Measurements from ENCODE around the gene PIH1D1.

PIH1D1 gene

GRCh38 chr19:49415102-49415809 lies 36.4 kb downstream of the PIH1D1 start:
- no peak for DNase-seq

GRCh38 chr19:49414256-49414655 lies 37.4 kb downstream of the PIH1D1 start:
- no peak for DNase-seq

GRCh38 chr19:49413348-49413747 lies 38.3 kb downstream of the PIH1D1 start:
- DNase-seq: peak; percentile 88

- no peak for DNase-seq
Measured at GRCh38 chr19:49411681-49412326, 39.8 kb downstream of the PIH1D1 start.

GRCh38 chr19:49409441-49410029 lies 42.1 kb downstream of the PIH1D1 start:
- peak; percentile 57 for DNase-seq

GRCh38 chr19:49408816-49409440 lies 42.7 kb downstream of the PIH1D1 start:
- DNase-seq: no peak

GRCh38 chr19:49407482-49408015 lies 44.1 kb downstream of the PIH1D1 start:
- DNase-seq: no peak

- no peak for DNase-seq
Measured at GRCh38 chr19:49407079-49407478, 44.5 kb downstream of the PIH1D1 start.

GRCh38 chr19:49403404-49404187 lies 48.0 kb downstream of the PIH1D1 start:
- DNase-seq: peak; percentile 99

GRCh38 chr19:49400029-49400428 lies 51.6 kb downstream of the PIH1D1 start:
- no peak for DNase-seq

- no peak for DNase-seq
Measured at GRCh38 chr19:49398931-49399330, 52.7 kb downstream of the PIH1D1 start.

GRCh38 chr19:49398001-49398615 lies 53.5 kb downstream of the PIH1D1 start:
- no peak for DNase-seq

GRCh38 chr19:49396738-49397505 lies 54.7 kb downstream of the PIH1D1 start:
- DNase-seq: no peak

All from NCI-H146 (cell line).